DMS53 treated with DMSO at 0.1 percent for 48 hours (cell line): Measurements from ENCODE around the gene CFD.
"Not testable (repeated sequence)": the region's sequence is repeated elsewhere in the genome, so short reads cannot be mapped to it uniquely, and the experiment has no call there.

Source experiments
- DNase-seq: peaks from one replicate; lab custom pipeline; 2025; ENCODE audit not compliant: unreplicated experiment; lab: John Stamatoyannopoulos, UW

CFD gene

GRCh38 chr19:825897-826644 lies 33.4 kb upstream of the CFD start:
- no peak for DNase-seq

- no peak for DNase-seq
Measured at GRCh38 chr19:827314-827709, 32.2 kb upstream of the CFD start.

GRCh38 chr19:827710-828321 lies 31.6 kb upstream of the CFD start, which contains the start of gene AZU1:
Gene AZU1 (plus strand): TSS chr19:827837. CDS start chr19:827847, 10 bp downstream.
- no peak for DNase-seq

GRCh38 chr19:829129-829758 lies 30.2 kb upstream of the CFD start:
- no peak for DNase-seq

- no peak for DNase-seq
Measured at GRCh38 chr19:831407-832369, 27.8 kb upstream of the CFD start.

- no peak for DNase-seq
Measured at GRCh38 chr19:834216-834615, 25.2 kb upstream of the CFD start.

- DNase-seq, result no peak
Measured at GRCh38 chr19:835210-835810, 24.2 kb upstream of the CFD start.

GRCh38 chr19:840519-841206 lies 18.8 kb upstream of the CFD start, which contains the start of gene PRTN3:
Gene PRTN3 (plus strand): TSS chr19:840999. CDS start chr19:841009, 10 bp downstream.
- no peak for DNase-seq

- not testable (repeated sequence) for DNase-seq
Measured at GRCh38 chr19:842802-843179, 16.7 kb upstream of the CFD start.

- DNase-seq, result no peak
Measured at GRCh38 chr19:843180-843835, 16.2 kb upstream of the CFD start.

- DNase-seq, result no peak
Measured at GRCh38 chr19:843836-844545, 15.5 kb upstream of the CFD start.

- DNase-seq, result no peak
Measured at GRCh38 chr19:844546-844971, 14.9 kb upstream of the CFD start.

- no peak for DNase-seq
Measured at GRCh38 chr19:845707-846521, 13.6 kb upstream of the CFD start.

GRCh38 chr19:848386-848921 lies 11.0 kb upstream of the CFD start:
- DNase-seq, result no peak

- DNase-seq, result not testable (repeated sequence)
Measured at GRCh38 chr19:849195-849594, 10.3 kb upstream of the CFD start.

GRCh38 chr19:850221-850978 lies 9.1 kb upstream of the CFD start:
- no peak for DNase-seq

- no peak for DNase-seq
Measured at GRCh38 chr19:850979-851335, 8.5 kb upstream of the CFD start.
